HG03558 (cell line): Measurements from ENCODE around the gene ALLC.
"Not testable (repeated sequence)": the region's sequence is repeated elsewhere in the genome, so short reads cannot be mapped to it uniquely, and the experiment has no call there.

Experiments used
- ATAC-seq: cut with Tn5 transposase; IDR thresholded peaks from one replicate; pipeline ENCODE4 v1.9.1; 2021; ENCODE audit warnings: moderate number of reproducible peaks; ENCODE audit not compliant: unreplicated experiment; ENCODE audit errors: extremely low read depth

ALLC gene

GRCh38 chr2:3657881-3658280, at the start of gene ALLC:
ALLC (plus strand) TSS chr2:3658200; CDS start chr2:3671158, 12,958 bp downstream.
- no peak for ATAC-seq

GRCh38 chr2:3608373-3609278, 49.4 kb upstream of the ALLC start:
- ATAC-seq: no peak

GRCh38 chr2:3609279-3609673, 48.7 kb upstream of the ALLC start:
- ATAC-seq: not testable (repeated sequence)

- ATAC-seq: no peak
Observed at GRCh38 chr2:3610415-3610814, 47.6 kb upstream of the ALLC start.

- ATAC-seq: no peak
Observed at GRCh38 chr2:3610881-3611505, 47.0 kb upstream of the ALLC start.

GRCh38 chr2:3611589-3611988, 46.4 kb upstream of the ALLC start:
- ATAC-seq: no peak

GRCh38 chr2:3612639-3613523, 45.1 kb upstream of the ALLC start:
- no peak for ATAC-seq

- ATAC-seq: no peak
Observed at GRCh38 chr2:3613524-3613905, 44.5 kb upstream of the ALLC start.

GRCh38 chr2:3614743-3615142, 43.3 kb upstream of the ALLC start:
- not testable (repeated sequence) for ATAC-seq

- ATAC-seq: not testable (repeated sequence)
Observed at GRCh38 chr2:3615541-3616200, 42.3 kb upstream of the ALLC start.

- not testable (repeated sequence) for ATAC-seq
Observed at GRCh38 chr2:3616435-3617197, 41.4 kb upstream of the ALLC start.

GRCh38 chr2:3617198-3617890, 40.7 kb upstream of the ALLC start:
- no peak for ATAC-seq

GRCh38 chr2:3618367-3618766, 39.6 kb upstream of the ALLC start:
- ATAC-seq: no peak

- no peak for ATAC-seq
Observed at GRCh38 chr2:3619033-3619432, 39.0 kb upstream of the ALLC start.

GRCh38 chr2:3619661-3620060, 38.3 kb upstream of the ALLC start:
- not testable (repeated sequence) for ATAC-seq

GRCh38 chr2:3620834-3621233, 37.2 kb upstream of the ALLC start:
- ATAC-seq: no peak

GRCh38 chr2:3622967-3623366, 35.0 kb upstream of the ALLC start:
- ATAC-seq: no peak

GRCh38 chr2:3624059-3624794, 33.8 kb upstream of the ALLC start:
- ATAC-seq: no peak
